GM13976 (cell line): ENCODE data around the gene AP2A2.

ENCODE experiments used
- DNase-seq: peaks from one replicate; pipeline ENCODE4 v3.0.0; 2012; ENCODE audit warnings: low spot score
- CTCF ChIP-seq: IDR thresholded peaks from 2 replicates; pipeline ENCODE4 v1.5.1; 2012; ENCODE audit warnings: borderline replicate concordance, mild to moderate bottlenecking; ENCODE audit not compliant: insufficient read depth; ENCODE audit errors: extremely low read depth, missing control alignments, control extremely low read depth
- in situ Hi-C: fragments of 300-500 bp; cut with MboI; formaldehyde crosslinking; loops from one replicate; pipeline ENCODE4 v1.12.0; 2022; ENCODE audit warnings: low sequenced_read_pairs, mixed read lengths, inconsistent platforms; ENCODE audit not compliant: unreplicated experiment

AP2A2 gene

DNA sequence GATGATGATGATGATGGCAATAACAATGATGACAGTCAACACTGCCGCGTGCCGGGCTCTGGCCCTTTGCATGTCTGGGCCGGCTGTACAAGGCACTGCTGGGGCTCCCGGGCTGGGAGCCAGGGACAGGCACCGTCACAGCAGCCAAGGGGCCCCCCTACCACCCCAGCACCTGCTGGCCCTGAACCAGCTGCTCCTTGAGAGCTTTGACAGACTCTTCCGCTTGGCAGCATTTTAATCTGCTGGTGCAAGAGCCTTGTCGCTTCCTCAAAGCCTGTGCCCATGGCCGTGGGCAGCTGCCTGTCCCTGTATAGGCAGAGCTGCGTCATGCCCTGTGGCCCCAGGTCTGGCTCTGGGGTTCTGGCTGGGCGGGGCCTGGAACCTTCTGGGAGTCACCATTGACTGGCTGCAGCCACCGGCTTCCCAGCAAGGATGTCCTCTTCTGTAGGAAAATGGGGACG, 123.8 kb downstream of the AP2A2 start:
- in situ Hi-C loops: loop anchor here (25.0 kb wide), 1 partner anchor 88 kb away; no protein-coding TSS in a partner anchor
- DNase-seq: no peak
- no peak for TF ChIP-seq CTCF

DNA sequence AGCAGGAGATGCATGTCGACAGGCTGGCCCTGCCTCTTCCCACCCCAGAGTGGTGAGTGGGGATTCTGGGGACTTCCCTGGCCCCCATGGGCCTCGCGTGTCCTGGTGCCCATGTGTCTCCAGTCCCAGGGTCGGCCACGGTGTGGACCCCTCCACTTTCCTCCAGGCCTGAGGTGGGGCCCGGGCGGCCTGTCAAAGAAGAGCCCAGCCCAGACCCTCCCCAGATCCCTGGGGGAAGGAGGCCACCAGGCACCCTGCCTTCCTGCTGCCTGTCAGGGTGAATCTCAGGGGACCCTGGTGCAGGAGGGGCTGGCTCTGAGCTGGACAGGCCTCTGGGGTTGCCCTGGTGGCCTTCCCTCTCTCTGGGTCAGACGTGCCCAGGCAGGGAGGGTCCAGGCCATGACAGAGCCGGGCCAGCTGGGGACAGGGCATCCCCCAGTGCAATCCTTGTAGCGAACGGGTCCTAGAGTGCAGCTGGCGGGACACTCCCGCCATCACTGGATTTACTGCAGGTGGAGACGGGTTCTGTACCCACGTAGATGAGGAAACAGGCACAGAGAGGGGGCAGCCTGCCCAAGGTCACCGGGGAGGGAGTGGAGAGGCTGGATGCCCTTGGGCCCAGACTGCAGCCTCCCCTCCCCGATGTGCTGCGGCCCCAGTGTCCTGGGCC, 124.4 kb downstream of the AP2A2 start:
- TF ChIP-seq CTCF: no peak
- DNase-seq: no peak
- in situ Hi-C loops: loop anchor here (10.0 to 25.0 kb wide), 2 partner anchors 87 to 205 kb away; partner anchors contain the start of genes POLR2L and TSPAN4

GRCh38 chr11:1050581-1051355, 125.1 kb downstream of the AP2A2 start:
- peak; percentile 96 for DNase-seq
- in situ Hi-C loops: loop anchor here (10.0 kb wide), 1 partner anchor 206 kb away; the partner anchor contains the start of genes POLR2L and TSPAN4
- peak; percentile 97 for TF ChIP-seq CTCF

DNA sequence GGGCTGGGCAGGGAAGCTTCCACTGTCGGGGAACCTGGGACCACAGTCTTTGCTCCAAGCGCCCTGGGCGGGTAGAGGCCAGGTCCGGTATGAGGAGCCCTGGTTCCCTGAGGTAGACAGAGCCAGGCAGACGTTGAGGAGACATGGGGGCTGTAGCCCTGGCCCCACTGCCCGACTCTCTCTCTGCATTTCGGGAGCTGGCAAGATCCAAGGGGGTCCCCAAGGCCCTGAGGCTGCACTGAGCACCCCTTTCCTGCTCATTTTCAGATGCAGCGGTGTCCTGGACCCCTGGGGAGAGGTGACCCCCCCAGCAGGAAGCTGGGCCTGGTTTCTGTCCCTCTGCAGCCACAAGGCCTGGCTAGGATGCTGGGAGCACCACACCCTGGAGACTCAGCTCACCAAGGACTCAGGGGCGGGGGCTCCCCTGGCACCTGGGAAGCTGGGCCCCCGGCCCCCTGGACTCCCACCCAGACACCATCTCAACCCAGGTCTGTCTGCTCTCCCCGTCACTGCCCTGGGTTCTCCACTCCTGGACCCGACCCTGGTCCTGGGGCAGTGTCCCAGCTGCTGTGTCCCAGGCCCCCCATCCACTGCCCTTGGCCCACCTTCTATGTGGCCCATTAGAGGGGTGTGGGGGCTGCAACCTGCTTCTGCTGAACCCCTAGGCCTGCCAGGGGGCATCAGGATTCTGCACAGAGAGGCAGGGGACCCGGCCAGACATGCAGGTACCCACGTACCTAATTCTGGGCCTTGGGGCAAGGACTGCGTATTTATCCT, 125.9 kb downstream of the AP2A2 start:
- in situ Hi-C loops: loop anchor here (10.0 kb wide), 1 partner anchor 207 kb away; the partner anchor contains the start of genes POLR2L and TSPAN4
- no peak for TF ChIP-seq CTCF
- no peak for DNase-seq

DNA sequence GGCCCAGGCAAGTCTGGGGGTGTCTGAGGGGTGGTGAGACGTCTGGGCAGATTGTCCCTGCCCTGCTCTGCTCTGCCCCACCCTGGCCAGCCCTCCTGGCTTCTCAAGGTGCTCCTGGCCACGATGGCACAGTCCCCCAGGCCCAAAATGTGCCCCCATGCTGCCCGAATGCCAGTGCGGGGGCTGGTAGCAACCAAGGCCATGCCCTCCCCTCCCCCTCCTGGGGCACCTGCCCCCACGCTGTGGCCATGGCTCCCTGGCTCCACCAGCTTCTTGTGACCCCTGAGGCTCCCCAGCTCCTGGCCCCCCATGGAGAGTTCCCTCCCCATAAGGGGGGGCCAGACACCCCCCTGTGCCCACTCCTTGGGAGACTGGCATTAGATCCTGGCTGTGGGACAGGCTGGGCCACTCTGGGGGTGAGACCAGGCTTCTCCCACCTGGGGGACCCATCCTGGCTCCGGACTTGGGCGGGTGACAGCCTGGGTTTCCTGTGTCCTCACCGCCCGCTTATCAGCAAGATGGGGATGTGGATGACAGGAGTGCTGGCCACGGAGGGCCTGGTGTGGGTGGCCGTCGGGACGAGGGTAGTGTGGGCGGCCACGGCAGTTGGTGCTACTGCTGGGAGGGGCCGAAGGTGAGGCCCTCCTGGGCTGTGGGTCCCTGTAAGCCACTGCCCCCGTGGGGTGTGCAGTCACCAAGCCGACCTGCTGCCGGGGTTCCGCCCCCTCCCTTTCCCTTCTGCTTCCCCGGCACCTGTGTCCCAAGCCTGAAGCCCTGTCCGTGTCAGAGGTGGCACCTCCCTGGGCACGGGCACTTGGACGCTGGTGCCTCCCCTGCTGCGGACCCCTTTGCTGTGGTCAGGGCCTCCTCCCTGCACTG, 126.7 kb downstream of the AP2A2 start:
- no peak for DNase-seq
- no peak for TF ChIP-seq CTCF
- in situ Hi-C loops: loop anchor here (10.0 kb wide), 1 partner anchor 208 kb away; the partner anchor contains the start of genes POLR2L and TSPAN4
